ENCODE measurements around the gene TTC23. TPM values are rescaled to one million over a fixed set of nuclear protein-coding genes. Genes with fewer than 3 reads are reported as not detected.

Gene TTC23
- total RNA-seq, 1 donor from 2014 or later: 10.1 TPM

DNA sequence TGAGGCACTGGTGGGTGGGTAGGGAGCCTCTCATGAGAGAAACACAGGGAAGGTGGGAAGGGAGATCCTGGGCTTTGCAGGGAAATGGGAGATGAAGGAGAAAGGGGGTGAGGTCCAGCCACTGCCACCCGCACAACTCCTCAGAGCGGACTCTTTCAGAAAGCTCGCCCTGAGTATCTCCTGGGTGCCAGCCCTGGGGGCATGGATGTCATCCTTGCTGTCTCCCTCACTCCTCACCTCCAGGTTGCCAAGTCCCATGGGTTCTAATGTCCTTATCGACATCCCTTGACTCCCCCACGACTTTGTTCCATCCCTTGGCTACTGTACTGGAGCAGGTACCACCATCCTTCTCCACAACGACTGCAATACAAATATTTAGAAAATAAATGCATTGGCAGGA lies 103.6 kb downstream of the TTC23 start:
- no peak for ATAC-seq
- intact Hi-C loops (cut with micrococcal nuclease): no loop called here
- no peak for DNase-seq

DNA sequence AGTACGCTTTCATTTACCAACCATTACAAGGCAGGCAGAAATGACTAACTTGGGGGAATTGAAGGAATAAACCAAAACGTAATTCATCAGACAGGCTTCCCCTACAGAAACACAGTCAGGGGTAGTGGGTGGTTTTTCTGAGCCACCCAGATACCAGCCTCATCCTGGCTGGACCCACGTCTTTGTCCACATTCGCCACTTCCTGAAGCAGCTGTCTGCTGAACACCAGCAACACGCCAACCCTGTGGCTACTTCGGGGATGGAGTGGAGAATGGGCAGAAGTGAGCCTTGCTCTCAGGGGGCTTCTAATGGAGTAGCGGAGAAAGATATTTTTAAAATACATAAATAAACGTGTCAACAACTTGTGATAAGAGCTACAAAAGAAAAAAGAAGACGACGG lies 104.4 kb downstream of the TTC23 start:
- intact Hi-C loops (cut with micrococcal nuclease): no loop called here
- DNase-seq (no peak), ATAC-seq (no peak)

DNA sequence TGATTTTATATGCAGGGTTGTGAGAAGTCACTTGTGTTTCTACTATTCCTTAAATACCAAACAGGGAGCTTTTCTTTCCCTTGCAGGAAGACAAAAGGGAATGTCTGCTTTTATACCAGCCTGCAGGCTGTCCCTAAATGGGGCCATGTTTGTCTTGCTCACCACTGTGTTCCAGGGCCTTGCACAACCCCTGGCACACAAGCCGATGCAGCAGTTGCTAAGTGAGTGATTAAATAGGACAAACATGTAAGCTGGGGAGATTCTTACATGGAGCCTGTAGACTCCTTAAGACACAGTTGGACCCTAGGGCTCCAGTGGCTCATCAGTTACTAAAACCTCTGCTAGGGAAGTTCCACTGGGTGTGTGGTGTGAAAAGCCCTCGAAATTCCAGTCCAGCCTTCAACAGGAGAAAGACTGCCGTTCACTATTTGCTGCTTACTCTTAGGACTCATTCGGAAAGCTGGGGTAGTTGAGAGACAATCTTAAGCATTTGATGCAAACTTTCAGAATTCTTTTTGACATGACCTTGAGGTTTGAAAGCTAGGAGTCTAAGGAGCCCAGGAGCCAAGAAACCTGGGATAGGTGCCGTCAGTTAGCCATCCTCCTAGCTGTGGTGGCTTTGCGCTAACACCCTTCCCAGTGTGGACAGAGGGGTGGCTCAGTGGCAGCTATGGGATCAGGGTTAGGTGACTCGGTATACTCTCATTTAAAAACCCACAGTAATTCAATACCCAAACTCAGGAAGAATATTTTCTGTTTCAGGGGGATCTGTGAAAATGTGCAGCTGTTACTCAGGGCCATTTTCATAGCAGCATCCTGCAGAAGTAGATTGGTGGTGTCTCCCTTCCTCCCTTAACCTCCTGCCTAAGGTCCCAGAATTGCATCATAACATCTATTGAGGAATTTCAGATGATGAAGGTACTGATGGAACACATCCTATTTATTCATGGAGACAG lies 105.4 kb downstream of the TTC23 start:
- ATAC-seq: peak; percentile 86
- intact Hi-C loops (cut with micrococcal nuclease): no loop called here
- DNase-seq: peak; percentile 79

- intact Hi-C loops (cut with micrococcal nuclease): no loop called here
- ATAC-seq (no peak), DNase-seq (no peak)
Observed at GRCh38 chr15:99143242-99143641, 106.1 kb downstream of the TTC23 start.

- ATAC-seq (no peak), DNase-seq (no peak)
- intact Hi-C loops (cut with micrococcal nuclease): no loop called here
Observed at GRCh38 chr15:99142562-99142961, 106.8 kb downstream of the TTC23 start.

GRCh38 chr15:99141943-99142342 lies 107.4 kb downstream of the TTC23 start:
- ATAC-seq (no peak), DNase-seq (no peak)
- intact Hi-C loops (cut with micrococcal nuclease): no loop called here

- intact Hi-C loops (cut with micrococcal nuclease): no loop called here
- DNase-seq (no peak), ATAC-seq (no peak)
Observed at GRCh38 chr15:99140590-99140989, 108.8 kb downstream of the TTC23 start.

GRCh38 chr15:99139276-99139675 lies 110.1 kb downstream of the TTC23 start:
- DNase-seq (no peak), ATAC-seq (peak; percentile 8)
- intact Hi-C loops (cut with micrococcal nuclease): no loop called here

GRCh38 chr15:99138491-99138982 lies 110.8 kb downstream of the TTC23 start:
- ATAC-seq (no peak), DNase-seq (no peak)
- intact Hi-C loops (cut with micrococcal nuclease): no loop called here

DNA sequence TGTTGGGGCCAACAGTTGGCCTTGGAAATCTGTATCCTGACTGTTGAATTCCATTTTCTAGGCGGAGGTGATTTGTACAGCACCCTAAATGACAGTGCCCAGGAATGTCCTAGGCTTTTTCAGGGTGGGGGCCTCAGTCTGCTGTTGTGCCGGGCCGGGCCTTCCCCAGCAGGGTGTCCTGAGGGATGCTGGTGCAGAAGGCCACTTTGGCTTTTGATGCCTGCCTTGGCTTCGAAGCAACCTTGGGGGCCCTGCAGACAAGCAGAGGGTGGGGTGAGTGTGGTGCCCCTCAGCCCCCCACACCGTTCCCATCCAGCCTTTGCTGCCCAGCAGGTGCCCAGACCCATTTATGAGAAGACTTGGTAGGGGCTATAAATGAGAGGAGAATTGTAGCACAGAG lies 111.5 kb downstream of the TTC23 start:
- DNase-seq: no peak
- intact Hi-C loops (cut with micrococcal nuclease): no loop called here
- ATAC-seq: no peak

DNA sequence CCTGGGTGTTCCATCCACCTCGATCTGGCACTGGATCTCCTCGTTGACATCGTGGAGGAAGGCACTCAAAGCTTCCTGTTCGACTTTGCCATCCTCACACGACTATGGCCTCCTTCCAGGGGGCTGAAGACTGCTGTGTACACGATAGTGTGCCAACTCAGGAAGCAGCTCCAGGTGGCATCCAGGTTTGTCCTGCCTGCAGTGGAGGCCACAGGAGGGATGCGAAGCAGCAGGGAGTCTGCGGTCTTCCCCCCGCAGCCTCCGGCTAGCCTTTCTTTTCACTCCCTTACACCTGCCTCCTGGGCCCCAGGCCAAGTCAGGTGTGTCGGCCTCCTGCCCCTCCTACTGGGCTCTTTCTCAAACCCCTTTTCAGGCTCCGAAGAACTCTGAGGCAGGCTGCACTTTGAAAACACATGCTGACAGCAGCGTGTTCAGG lies 112.3 kb downstream of the TTC23 start:
- DNase-seq (no peak), ATAC-seq (no peak)
- intact Hi-C loops (cut with micrococcal nuclease): no loop called here

- ATAC-seq (peak; percentile 61), DNase-seq (no peak)
- intact Hi-C loops (cut with micrococcal nuclease): no loop called here
Observed at GRCh38 chr15:99135194-99135593, 114.2 kb downstream of the TTC23 start.

DNA sequence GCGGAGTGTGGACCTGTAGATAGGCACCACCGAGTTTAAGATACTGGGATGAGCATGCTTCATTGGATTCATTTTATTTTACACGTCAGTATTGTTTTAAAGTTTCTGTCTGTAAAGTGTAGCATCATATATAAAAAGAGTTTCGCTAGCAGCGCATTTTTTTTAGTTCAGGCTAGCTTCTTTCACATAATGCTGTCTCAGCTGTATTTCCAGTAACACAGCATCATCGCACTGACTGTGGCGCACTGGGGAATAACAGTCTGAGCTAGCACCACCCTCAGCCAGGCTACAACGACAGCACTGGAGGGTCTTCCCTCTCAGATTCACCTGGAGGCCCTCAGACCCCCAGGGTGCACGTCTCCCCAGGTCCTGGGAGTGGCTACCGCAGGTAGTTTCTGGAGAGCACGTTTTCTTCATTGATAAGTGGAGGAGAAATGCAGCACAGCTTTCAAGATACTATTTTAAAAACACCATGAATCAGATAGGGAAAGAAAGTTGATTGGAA lies 115.0 kb downstream of the TTC23 start:
- ATAC-seq: no peak
- intact Hi-C loops (cut with micrococcal nuclease): no loop called here
- DNase-seq: no peak

GRCh38 chr15:99132634-99133287 lies 116.6 kb downstream of the TTC23 start:
- ATAC-seq (no peak), DNase-seq (no peak)
- intact Hi-C loops (cut with micrococcal nuclease): no loop called here

DNA sequence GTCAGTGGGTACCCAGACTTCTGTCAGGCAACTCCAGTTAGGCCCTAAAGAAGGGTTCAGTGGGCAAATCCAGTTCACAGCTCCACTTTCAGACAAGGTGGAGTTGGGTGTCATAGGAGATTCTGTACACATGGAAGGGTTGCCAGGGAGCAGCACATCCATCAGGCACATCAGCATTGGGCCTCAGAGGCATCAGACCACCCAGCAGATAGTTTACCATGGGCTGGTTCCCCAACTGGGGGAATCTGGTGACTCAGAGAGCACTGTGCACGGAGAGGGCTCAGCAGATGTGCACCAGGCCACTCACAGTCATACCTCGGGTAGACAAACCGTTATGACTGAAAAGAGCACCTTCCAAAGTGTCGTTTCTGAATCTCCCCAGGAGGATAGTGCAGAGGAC lies 117.3 kb downstream of the TTC23 start:
- DNase-seq: no peak
- no peak for ATAC-seq
- intact Hi-C loops (cut with micrococcal nuclease): no loop called here

- DNase-seq (no peak), ATAC-seq (peak; percentile 52)
- intact Hi-C loops (cut with micrococcal nuclease): no loop called here
Observed at GRCh38 chr15:99131441-99132023, 117.8 kb downstream of the TTC23 start.

- ATAC-seq (no peak), DNase-seq (no peak)
- intact Hi-C loops (cut with micrococcal nuclease): no loop called here
Observed at GRCh38 chr15:99130765-99131440, 118.5 kb downstream of the TTC23 start.

DNA sequence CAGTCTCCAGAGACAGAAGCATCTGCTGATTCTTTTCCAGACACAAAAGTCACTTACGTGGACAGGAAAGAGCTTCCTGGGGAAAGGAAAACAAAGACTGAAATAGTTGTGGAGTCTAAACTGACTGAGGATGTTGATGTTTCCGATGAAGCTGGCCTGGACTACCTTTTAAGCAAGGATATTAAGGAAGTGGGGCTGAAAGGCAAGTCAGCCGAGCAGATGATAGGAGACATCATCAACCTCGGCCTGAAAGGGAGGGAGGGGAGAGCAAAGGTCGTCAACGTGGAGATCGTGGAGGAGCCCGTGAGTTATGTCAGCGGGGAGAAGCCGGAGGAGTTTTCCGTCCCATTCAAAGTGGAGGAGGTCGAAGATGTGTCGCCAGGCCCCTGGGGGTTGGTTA lies 119.1 kb downstream of the TTC23 start:
- intact Hi-C loops (cut with micrococcal nuclease): no loop called here
- no peak for DNase-seq

DNA sequence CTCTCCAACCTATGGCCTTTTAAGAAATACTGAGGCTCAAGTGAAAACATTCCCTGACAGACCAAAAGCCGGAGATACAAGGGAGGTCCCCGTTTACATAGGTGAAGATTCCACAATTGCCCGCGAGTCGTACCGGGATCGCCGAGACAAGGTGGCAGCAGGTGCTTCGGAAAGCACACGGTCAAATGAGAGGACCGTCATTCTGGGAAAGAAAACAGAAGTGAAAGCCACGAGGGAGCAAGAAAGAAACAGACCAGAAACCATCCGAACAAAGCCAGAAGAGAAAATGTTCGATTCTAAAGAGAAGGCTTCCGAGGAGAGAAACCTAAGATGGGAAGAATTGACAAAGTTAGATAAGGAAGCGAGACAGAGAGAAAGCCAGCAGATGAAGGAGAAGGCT lies 119.7 kb downstream of the TTC23 start:
- intact Hi-C loops (cut with micrococcal nuclease): no loop called here
- DNase-seq: no peak
- ATAC-seq: no peak

More for the DNA sequence above, 119.1 kb downstream of the TTC23 start:
- ATAC-seq: no peak

Measured in left ventricle myocardium superior (tissue), 1 donor.